GM18508 (cell line): ENCODE results near the gene TFDP3.

Experiments used
- ATAC-seq: cut with Tn5 transposase; IDR thresholded peaks from one replicate; pipeline ENCODE4 v1.9.1; 2021; ENCODE audit warnings: moderate number of reproducible peaks; ENCODE audit not compliant: insufficient read depth, unreplicated experiment

The TFDP3 gene

GRCh38 chrX:133189195-133189594, 29.0 kb downstream of the TFDP3 start:
- ATAC-seq = no peak

- no peak for ATAC-seq
Measured at GRCh38 chrX:133188631-133189030, 29.5 kb downstream of the TFDP3 start.

DNA sequence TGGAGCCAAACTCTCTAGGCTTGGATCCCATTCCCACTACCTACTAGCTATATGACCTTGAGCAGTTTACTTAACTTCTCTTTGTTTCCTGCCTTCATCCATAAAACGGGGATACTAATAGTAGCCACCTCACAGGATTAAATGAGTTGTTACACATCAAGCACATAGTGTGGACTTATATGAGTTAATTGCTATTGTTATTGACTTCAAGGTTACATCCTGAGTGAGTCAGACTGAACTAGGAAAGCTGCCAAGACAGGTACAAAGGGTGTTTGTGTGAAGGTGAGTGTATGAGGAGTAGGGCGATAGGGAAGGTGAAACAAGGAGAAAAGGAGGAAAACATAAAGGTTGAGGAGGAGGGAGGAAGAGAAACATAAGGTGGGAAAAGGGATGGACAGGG, 32.2 kb downstream of the TFDP3 start:
- ATAC-seq = no peak

GRCh38 chrX:133185119-133185518, 33.0 kb downstream of the TFDP3 start:
- no peak for ATAC-seq

GRCh38 chrX:133183806-133184205, 34.3 kb downstream of the TFDP3 start:
- no peak for ATAC-seq

DNA sequence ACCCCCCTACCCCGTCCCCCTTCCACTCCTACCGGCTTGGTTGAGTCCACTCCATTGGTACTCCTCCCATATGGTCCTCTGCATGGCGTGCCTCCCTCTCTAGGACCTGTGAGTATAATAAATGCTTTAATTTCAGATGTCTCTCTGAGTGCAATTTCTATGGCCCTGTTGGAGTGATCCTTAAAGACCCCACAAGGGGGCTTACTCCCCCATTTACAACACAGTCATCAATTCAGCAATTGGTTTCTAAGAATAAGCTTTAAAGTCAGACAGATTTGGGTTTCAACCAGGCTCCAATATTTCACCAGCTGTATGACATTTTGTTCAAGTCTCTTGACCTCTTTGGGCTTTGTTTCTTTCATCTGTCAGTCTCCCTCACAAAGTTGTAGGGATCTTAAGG, 38.7 kb downstream of the TFDP3 start:
- no peak for ATAC-seq

GRCh38 chrX:133177202-133177601, 41.0 kb downstream of the TFDP3 start:
- no peak for ATAC-seq

DNA sequence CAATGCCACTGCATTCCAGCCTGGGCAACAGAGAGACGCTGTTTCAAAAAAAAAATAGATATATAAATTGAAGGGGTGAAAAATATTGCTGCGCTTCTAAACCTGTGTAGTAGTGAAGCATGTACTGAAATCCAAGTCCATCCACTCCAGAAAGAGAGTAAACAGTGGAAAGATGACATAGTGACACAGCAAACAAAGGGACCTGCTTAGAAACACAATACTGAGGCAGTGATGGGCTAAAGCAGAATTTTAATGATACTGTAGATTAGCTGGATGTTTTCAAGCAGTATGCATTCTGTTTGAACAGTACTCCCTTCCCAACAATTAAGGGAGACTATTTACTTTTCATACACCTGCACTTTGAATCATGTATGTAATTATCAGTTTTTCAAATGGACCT, 42.5 kb downstream of the TFDP3 start:
- ATAC-seq = no peak

DNA sequence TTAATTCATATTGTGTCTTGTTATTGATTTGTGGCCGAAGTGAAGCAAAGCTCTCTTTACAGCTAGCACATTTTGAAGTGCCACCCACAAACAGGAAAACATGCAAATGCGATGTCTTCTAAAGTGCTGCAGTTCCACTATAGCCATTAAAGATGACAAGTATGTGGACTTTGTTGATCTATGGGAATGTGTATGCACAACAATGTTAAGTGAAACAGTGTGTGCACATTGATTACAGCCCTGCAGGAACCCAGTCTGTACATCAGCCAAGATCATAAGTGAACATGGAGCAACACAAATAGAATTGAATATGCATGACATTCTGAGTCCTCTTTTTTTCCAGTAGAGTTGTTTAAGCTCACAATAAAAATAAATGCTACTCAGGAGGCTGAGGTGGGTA, 43.0 kb downstream of the TFDP3 start:
- no peak for ATAC-seq

DNA sequence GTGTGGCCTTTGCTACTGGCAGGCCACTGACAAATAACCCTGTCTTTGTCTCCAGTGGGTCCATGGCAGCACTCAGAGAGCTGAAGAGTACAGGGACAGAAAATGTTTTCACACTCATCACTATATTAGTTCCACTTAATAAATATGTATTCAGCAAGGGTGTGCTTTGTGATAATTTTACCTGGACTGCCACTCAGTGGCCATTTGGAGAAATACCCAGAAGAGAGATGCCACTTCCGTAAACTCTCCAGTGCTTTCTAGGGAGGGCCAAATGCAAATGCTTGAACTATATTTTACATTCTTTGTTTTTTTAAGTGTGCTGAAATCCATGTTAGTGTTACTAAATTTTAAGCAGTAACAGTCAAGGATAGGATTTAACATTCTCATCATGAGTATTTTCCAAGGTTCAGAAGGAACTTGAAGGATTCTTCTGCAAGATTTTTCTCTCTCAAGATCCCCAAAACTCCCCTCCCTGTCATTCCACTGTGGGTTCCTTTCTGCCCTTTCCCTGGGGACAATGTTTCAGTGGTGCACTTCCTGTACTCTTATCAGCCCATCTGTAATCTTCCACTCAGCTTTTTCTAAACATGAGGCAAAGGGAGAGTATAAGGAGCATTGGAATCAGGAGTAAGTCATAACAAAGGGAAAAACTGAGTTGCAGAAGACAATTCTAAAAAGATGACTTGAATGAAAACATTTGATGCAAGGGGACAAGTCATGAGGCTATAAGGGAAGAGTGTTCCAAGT, 46.0 kb downstream of the TFDP3 start:
- peak; percentile 74 for ATAC-seq
